ENCODE results near the gene FADS2.

DNA sequence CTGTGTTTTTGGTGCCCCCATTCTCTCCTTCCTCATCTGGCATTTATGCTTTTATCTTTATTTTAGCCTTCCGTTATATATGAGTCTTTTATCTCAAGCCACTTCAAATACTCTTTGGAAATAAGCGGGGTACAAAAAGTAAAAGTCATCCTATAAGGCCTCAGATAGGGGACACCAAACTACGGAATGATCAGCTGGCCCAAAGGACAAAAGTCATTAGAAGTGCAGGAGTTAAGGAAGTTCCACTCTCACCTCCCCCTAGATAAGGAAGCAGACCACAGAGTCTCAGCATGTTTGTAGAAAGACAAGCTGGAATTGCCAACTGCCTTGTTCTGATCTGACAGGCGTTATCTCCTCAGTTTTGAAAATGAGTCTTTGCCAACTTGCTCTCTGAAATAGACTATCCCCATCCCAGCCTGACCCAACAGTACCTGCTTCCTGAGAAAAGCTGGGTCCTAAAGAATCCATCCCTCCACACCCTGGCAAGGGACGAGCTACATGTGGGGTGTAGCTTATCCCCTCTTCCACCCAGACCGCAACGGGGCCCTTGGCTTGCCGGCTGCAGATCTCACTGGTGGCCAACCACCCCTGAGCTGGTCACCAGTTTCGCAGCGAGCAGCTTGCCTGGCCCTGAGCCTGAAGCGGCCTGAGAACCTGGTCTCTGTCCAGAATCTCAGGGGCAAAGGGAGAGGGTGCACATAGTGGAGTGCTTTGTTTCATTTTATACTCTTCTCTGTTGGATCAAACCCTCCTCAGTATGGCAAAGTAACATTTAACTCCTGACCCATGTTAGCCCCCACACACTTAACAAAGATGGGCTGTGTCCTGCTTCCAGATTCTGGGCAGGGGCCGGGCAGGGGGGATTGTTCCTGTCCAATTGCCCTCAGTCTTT is 13.8 kb downstream of the FADS2 start:
- TF ChIP-seq POLR2AphosphoS5 (IDR thresholded peaks at IDR 0.05): no peak
- TF ChIP-seq CTCF (IDR thresholded peaks at IDR 0.05): no peak
